Thyroid gland (tissue), 4 donors: ENCODE measurements around the gene TAPBP. TPM values are rescaled to one million over a fixed set of nuclear protein-coding genes. Genes with fewer than 3 reads are reported as not detected.
A peak's percentile ranks its signal among the peaks of the same experiment; 100 is the strongest.

Experiments
- DNase-seq, 2 donors: peaks; one replicate each; pipeline ENCODE4 v3.0.0-alpha.2; 2019
- H3K27ac ChIP-seq, 3 donors: fragments of 200-600 bp; sonication (generic); 1 replicate in 2 of 3; 2 replicates in 1 of 3; pipeline ENCODE4 v1.5.1; 2016 to 2019; ENCODE audit warnings: mild to moderate bottlenecking in 1 of 3, moderate library complexity in 1 of 3
- H3K27me3 ChIP-seq: fragments of 200-600 bp; sonication (generic); one replicate; pipeline ENCODE4 v1.5.1; 2019
- H3K36me3 ChIP-seq, 2 donors: fragments of 200-600 bp; sonication (generic); one replicate each; pipeline ENCODE4 v1.5.1; 2016 to 2019
- H3K4me1 ChIP-seq, 2 donors: fragments of 200-600 bp; sonication (generic); one replicate each; pipeline ENCODE4 v1.5.1; 2017 to 2019
- H3K4me3 ChIP-seq, 3 donors: fragments of 200-600 bp; sonication (generic); replicated peaks in 1 of 3; 1 replicate in 2 of 3; 2 replicates in 1 of 3; pipeline ENCODE4 v1.5.1; 2016; ENCODE audit warnings: mild to moderate bottlenecking in 1 of 3
- H3K9me3 ChIP-seq: fragments of 200-600 bp; sonication (generic); one replicate; pipeline ENCODE4 v1.5.1; 2017
- POLR2A ChIP-seq, 2 donors: fragments of 450-650 bp; IDR thresholded peaks; one replicate each; pipeline ENCODE4 v1.6.1; 2017; ENCODE audit warnings: antibody characterized with exemption in 2 of 2, mild to moderate bottlenecking in 2 of 2, moderate library complexity in 1 of 2
- WGBS, 2 donors: methylation state at CpG; one replicate each; pipeline ENCODE4 v1.1.5; 2017; 5-methylcytosine and 5-hydroxymethylcytosine counted together
- intact Hi-C: fragments of 100-400 bp; cut with DNase I; formaldehyde crosslinking; loops from one replicate; pipeline ENCODE4 v1.15.1; 2023
- total RNA-seq, 4 donors: library from RNA; depleted of rRNA; stranded (reverse); fragments of >200 nt; gene quantifications; one replicate each; pipeline ENCODE4 v1.2.3, GENCODE V29; 2016
- TF ChIP-seq, protein P1 (sequence below), 6 experiments: fragments of 200-600 bp in 3 of 6; fragments of 450-650 bp in 3 of 6; sonication (generic) in 3 of 6; IDR thresholded peaks; one replicate each; pipeline ENCODE4 v1.5.1; 2016 to 2019; ENCODE audit warnings: antibody characterized with exemption in 6 of 6, mild to moderate bottlenecking in 2 of 6, inconsistent platforms in 1 of 6, moderate library complexity in 1 of 6

Gene TAPBP
- total RNA-seq, 4 donors from 2014 or later = 86.4 to 151 (median 132) TPM

DNA sequence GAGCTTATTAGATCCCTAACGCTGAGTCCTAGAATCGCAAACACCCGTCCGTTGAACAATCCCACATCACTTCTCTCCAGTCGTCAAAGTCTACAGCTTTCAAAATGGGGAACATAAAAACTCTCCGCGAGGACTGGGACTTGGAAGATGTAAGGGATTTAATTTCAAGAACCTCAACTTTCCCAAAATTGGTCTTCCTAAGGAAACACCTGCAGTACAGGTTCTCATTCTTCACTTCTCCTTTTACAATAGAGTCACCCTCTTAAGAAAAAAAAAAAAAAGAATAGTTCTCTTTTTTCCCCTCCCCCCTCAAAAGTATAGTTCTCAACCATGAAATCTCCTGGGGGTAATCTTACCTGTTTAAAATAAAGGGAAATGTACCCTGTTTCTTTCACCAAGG, 10.2 kb upstream of the TAPBP start:
- no peak for DNase-seq
- H3K4me3 ChIP-seq = no peak overlapping the region

DNA sequence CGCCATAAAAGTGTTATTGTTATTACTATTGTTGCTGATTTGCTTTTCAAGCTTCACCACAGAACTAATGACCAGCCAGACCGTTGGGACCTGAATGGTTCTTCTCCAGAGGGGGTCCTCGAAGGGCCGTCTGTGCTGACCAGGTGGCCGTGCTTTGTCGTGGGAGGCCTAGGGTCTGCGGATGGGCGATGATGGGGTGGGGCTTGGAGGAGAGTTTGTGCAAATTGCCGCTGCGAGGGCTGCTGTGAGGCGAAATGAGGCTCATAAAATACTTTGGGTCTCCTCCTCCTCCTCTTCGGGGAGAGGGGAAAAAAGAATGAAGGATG, 9.7 kb upstream of the TAPBP start:
- 2% methylated on average over 12 of the region's 12 CpGs for WGBS, 2 donors
- Histone ChIP-seq H3K36me3 (peaks cover 19 to 23% of the 10 kb centered on the region in 2 donors), H3K27ac (peak overlapping the region; percentile 38 to 77 (median 67)), H3K4me1 (peaks cover 20 to 31% of the 10 kb centered on the region in 2 donors), H3K27me3 (no peaks in the 10 kb centered on the region), H3K4me3 (peak overlapping the region; percentile 4 to 38 (median 23)), H3K9me3 (no peaks in the 10 kb centered on the region)
- no peak for TF ChIP-seq POLR2A (IDR thresholded peaks at IDR 0.05)
- TF ChIP-seq, protein P1, sequence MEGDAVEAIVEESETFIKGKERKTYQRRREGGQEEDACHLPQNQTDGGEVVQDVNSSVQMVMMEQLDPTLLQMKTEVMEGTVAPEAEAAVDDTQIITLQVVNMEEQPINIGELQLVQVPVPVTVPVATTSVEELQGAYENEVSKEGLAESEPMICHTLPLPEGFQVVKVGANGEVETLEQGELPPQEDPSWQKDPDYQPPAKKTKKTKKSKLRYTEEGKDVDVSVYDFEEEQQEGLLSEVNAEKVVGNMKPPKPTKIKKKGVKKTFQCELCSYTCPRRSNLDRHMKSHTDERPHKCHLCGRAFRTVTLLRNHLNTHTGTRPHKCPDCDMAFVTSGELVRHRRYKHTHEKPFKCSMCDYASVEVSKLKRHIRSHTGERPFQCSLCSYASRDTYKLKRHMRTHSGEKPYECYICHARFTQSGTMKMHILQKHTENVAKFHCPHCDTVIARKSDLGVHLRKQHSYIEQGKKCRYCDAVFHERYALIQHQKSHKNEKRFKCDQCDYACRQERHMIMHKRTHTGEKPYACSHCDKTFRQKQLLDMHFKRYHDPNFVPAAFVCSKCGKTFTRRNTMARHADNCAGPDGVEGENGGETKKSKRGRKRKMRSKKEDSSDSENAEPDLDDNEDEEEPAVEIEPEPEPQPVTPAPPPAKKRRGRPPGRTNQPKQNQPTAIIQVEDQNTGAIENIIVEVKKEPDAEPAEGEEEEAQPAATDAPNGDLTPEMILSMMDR (IDR thresholded peaks at IDR 0.05) = no peak
- DNase-seq = no peak
- intact Hi-C loops = no loop called here

More for the DNA sequence above, 10.2 kb upstream of the TAPBP start:
- H3K36me3 ChIP-seq = peaks cover 18 to 19% of the 10 kb centered on the region in 2 donors
- no peaks in the 10 kb centered on the region for H3K27me3 ChIP-seq
- WGBS, 2 donors = 23 to 26% methylated on average over 7 of the region's 7 CpGs
- no peaks in the 10 kb centered on the region for H3K9me3 ChIP-seq
- H3K4me1 ChIP-seq = peaks cover 20 to 28% of the 10 kb centered on the region in 2 donors
- peak overlapping the region in 2 of 3 donors; percentile 67 to 77 for H3K27ac ChIP-seq
- TF ChIP-seq, protein P1 (IDR thresholded peaks at IDR 0.05) = no peak
- TF ChIP-seq POLR2A (IDR thresholded peaks at IDR 0.05) = no peak
- intact Hi-C loops = no loop called here

DNA sequence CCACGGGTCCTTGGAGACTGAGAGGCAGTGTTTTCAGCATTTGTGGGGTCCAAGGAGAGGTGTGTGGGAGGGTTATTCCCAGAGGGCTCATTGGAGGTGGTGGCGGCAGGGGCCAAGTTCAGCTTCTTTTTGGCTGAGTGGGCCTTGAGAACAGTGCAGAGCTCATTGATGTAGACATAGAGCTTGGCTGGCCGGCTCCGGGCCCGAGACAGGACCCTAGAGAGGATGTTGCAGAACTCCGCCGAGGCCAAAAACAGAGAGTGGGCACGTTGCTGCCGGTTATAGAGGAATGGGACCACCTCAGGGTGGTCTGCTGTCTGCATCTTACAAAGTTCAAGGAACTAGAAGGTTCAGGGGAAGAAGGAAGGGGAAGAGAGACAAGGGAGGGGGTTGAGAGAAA, 7.3 kb upstream of the TAPBP start:
- TF ChIP-seq POLR2A (IDR thresholded peaks at IDR 0.05) = no peak
- TF ChIP-seq, protein P1 (IDR thresholded peaks at IDR 0.05) = no peak
- Histone ChIP-seq H3K36me3 (peaks cover 19 to 26% of the 10 kb centered on the region in 2 donors), H3K27me3 (no peaks in the 10 kb centered on the region), H3K27ac (peak overlapping the region in 1 of 3 donors; percentile 77), H3K4me1 (peaks cover 24 to 46% of the 10 kb centered on the region in 2 donors), H3K9me3 (no peaks in the 10 kb centered on the region), H3K4me3 (no peak overlapping the region)
- 71 to 79% methylated on average over 9 of the region's 9 CpGs for WGBS, 2 donors
- no peak for DNase-seq
- intact Hi-C loops = no loop called here

DNA sequence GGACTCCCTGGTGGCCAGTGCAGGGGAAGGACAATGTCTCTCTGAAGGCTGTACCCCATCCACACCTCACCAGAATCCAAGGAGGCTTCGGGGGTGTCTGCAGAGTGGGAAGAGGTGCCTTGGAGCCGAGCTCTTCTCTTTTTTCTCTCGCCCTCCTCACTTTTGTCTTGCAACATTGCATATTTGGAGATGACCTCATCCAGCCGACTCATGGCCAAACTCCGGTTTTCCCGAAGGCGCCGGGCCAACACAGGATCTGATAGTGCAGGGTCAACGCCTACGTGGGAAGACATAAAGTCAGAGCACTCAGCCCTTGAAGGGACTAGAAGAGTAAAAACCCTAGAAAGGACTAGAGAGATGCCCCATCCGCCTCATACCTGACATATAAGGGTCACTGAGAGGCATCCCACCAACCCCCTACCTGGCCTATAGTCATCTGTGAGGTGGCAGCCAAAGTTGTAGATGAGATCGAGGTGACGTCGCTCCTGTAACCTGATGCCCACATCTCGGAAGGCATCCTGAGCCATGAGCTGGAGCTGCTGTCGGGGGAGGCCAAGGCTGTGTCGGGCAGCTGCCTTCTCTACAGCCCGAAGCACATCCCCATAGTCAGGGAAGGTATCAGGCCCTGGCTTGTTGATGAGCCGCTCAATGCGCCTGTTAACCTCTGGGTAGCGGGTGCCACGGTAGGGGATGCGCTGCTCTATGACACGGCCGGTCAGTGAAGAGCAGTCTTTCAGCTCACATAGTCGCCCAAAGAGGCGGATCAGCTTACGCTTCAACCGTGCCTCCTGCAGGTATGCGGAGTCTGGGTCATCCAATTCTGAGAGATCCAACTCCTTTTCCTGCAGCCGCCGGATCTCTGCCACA, 6.7 kb upstream of the TAPBP start:
- WGBS, 2 donors = 79 to 84% methylated on average over 20 to 27 of the region's 32 CpGs
- Histone ChIP-seq H3K9me3 (no peaks in the 10 kb centered on the region), H3K36me3 (peaks cover 19 to 26% of the 10 kb centered on the region in 2 donors), H3K4me1 (peaks cover 24 to 50% of the 10 kb centered on the region in 2 donors), H3K27me3 (no peaks in the 10 kb centered on the region), H3K27ac (no peak overlapping the region), H3K4me3 (no peak overlapping the region)
- DNase-seq = no peak
- intact Hi-C loops = no loop called here
- TF ChIP-seq, protein P1 (IDR thresholded peaks at IDR 0.05) = no peak
- no peak for TF ChIP-seq POLR2A (IDR thresholded peaks at IDR 0.05)

DNA sequence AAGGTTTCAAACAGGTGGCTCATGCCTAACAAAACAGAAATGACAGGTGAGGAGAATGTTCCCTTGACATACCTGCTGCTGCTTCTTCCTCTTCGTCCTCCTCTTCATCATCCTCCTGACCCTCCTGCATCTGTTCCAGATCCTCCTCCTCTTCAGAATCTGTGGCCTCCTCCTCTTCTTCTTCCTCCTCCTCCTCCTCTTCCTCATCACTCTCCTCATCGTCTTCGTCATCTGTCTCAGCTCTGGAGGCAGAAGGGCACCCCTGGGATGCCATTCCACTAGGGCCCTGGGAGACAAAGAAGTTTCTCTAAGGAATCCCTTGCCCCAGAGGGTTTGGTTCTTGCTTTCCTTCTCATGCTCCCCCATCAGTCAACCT, 6.0 kb upstream of the TAPBP start:
- H3K27ac ChIP-seq = no peak overlapping the region
- no peaks in the 10 kb centered on the region for H3K27me3 ChIP-seq
- H3K9me3 ChIP-seq = no peaks in the 10 kb centered on the region
- 88 to 96% methylated on average over 3 of the region's 3 CpGs for WGBS, 2 donors
- peaks cover 19 to 26% of the 10 kb centered on the region in 2 donors for H3K36me3 ChIP-seq
- H3K4me1 ChIP-seq = peaks cover 28 to 56% of the 10 kb centered on the region in 2 donors
- no peak for DNase-seq
- intact Hi-C loops = no loop called here
- TF ChIP-seq, protein P1 (IDR thresholded peaks at IDR 0.05) = no peak
- no peak for TF ChIP-seq POLR2A (IDR thresholded peaks at IDR 0.05)
- H3K4me3 ChIP-seq = no peak overlapping the region
